ENCODE results near the gene RASAL2.
"Not testable (repeated sequence)": the region's sequence is repeated elsewhere in the genome, so short reads cannot be mapped to it uniquely, and the experiment has no call there.

GRCh38 chr1:178120520-178121052, 26.7 kb downstream of the RASAL2 start:
- not testable (repeated sequence) for TF ChIP-seq CTCF, EZH2phosphoT487, EZH2 (IDR thresholded peaks at IDR 0.05)

All from neural progenitor cell (in vitro differentiated cells).